HFF-Myc (cell line): Measurements from ENCODE around the gene PHKG1.
"Not testable (repeated sequence)": the region's sequence is repeated elsewhere in the genome, so short reads cannot be mapped to it uniquely, and the experiment has no call there.

ENCODE experiments used
- DNase-seq: peaks from one replicate; pipeline ENCODE4 v3.0.0-alpha.2; 2011; ENCODE audit warnings: low read depth; ENCODE audit errors: extremely low read depth
- H3K4me3 ChIP-seq: replicated peaks from 2 replicates; pipeline ENCODE4 v1.5.1; 2011; ENCODE audit warnings: low read depth, mild to moderate bottlenecking, control low read depth, low read length
- TF ChIP-seq, protein P1 (sequence below): IDR thresholded peaks from 2 replicates; pipeline ENCODE4 v1.5.1; 2012; ENCODE audit warnings: mild to moderate bottlenecking, low read depth, low read length, control low read depth; ENCODE audit errors: missing control alignments

PHKG1 gene

DNA sequence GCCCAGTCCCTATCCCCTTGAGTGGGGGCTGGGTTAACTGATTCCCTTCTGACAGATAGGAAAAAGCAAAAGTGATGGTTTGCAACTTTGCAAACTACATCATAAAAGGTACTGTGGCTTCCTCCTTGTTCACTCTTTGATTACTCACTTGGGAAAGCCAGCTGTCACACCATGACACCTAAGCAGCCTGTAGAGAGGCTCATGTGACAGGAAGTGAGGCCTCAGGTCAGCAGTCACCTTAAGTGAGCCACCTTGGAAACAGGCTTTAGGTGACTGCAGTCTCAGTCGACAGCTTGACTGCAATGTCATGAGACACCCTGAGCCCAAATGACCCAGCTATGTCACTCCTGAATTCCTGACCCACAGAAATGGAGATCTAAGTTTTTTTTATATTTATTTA lies 17.9 kb upstream of the PHKG1 start:
- TF ChIP-seq, protein P1, sequence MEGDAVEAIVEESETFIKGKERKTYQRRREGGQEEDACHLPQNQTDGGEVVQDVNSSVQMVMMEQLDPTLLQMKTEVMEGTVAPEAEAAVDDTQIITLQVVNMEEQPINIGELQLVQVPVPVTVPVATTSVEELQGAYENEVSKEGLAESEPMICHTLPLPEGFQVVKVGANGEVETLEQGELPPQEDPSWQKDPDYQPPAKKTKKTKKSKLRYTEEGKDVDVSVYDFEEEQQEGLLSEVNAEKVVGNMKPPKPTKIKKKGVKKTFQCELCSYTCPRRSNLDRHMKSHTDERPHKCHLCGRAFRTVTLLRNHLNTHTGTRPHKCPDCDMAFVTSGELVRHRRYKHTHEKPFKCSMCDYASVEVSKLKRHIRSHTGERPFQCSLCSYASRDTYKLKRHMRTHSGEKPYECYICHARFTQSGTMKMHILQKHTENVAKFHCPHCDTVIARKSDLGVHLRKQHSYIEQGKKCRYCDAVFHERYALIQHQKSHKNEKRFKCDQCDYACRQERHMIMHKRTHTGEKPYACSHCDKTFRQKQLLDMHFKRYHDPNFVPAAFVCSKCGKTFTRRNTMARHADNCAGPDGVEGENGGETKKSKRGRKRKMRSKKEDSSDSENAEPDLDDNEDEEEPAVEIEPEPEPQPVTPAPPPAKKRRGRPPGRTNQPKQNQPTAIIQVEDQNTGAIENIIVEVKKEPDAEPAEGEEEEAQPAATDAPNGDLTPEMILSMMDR = no peak
- DNase-seq = no peak
- no peak overlapping the region for H3K4me3 ChIP-seq

DNA sequence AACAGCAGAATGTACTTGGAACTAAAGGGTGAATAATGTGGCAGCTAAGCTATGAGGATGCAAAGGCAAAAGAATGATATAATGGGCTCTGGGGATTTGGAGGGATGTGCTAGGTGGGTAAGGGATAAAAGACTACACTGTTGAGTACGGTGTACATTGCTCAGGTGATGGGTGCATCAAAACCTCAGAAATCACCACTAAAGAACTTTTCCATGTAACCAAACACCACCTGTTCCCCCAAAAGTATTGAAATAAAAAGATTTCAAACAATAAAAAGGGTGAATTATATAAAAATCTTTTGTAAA lies 15.2 kb upstream of the PHKG1 start:
- no peak for DNase-seq
- H3K4me3 ChIP-seq = no peak overlapping the region
- TF ChIP-seq, protein P1 = no peak

DNA sequence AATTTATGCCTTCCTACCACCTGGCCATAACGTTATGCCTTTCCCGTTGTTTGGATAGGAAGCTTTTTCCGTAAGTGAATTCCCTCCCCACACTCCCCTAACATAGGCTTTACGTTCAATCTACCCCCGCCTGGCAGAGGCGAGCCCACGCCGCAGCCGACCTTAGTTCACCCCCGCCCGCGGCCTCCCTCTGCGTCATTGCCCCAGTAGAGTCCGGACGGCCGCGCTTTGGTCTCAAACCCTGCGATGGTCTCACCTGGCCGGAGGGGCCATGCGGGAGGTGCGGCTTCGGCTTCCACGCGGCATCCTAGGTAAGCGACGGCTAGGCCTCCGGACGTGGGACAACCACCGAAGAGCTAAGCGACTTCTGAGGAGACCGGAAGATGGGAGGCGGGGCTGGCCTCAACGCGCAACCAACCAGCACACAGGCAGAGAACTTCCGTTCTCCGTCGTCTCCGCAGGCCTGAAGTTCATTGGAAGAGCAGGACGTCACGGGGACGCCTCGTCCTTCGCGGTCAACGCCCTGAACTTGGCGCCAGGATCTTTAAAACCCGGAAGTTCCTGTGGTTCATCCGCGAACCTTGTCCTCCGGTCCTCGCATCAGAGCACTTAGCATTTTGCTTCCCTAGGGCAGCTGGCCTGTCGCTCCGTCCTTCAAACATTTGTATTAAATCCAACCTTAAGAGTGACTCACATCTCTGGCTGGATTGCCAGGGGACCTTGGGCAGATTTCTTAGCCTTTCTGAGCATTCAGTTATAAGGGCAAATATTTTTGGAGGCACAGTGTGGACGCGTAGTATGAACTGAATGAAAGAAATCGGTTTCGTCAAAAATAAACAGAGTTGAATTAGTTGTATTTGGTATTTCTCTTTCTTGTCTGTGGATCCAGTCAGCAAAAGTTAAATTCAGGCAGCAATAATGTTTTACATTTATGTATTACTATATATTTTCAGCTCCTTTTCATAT lies 13.6 kb upstream of the PHKG1 start, which contains the start of gene CHCHD2:
TSS of gene CHCHD2 (minus strand) at position 369 of the 966 bp plus-strand sequence. CDS start at position 306, 63 bp downstream.
- peak; percentile 97 for DNase-seq

DNA sequence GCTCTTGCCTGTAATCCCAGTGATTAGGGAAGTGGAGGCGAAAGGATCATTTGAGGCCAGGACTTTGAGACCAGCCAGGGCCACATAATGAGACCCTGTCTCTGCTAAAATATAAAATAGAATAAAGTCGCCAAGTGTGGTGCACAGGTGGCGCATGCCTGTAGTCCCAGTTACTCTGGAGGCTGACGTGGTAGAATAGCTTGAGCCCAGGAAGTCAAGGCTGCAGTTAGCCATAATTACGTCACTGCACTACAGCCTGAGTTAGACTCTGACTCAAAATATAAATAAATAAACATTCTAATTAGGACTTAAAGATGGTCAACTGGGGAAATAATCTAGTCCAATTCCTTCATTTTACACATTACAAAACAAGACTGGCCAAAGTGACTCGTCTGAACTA lies 12.8 kb upstream of the PHKG1 start:
- TF ChIP-seq, protein P1 = no peak
- H3K4me3 ChIP-seq = peak overlapping the region; percentile 87
- DNase-seq = peak; percentile 37

More for the DNA sequence above, 13.6 kb upstream of the PHKG1 start, which contains the start of gene CHCHD2:
- TF ChIP-seq, protein P1 = no peak
- peak within 1 kb of the TSS; percentile 87 for H3K4me3 ChIP-seq

DNA sequence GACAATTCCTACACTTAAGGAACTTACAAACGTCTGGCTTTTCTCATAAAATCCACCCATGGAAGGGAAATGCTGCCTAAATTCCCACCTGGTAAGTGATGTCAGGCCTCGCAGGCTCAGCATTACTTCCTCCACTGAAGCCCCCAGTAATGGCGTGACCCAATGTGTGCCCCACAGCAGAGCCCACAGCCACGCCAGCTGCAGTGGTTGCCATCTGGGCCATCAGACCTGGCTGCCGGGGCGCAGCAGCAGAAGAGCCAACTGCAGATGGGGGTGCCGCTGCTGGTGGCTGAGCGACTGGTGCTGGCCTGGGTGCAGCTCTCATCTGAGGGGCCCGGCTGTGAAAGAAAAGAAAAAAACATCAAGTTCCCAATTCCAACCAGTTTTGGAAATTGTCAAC lies 11.4 kb upstream of the PHKG1 start:
- H3K4me3 ChIP-seq, DNase-seq: not testable (repeated sequence)

DNA sequence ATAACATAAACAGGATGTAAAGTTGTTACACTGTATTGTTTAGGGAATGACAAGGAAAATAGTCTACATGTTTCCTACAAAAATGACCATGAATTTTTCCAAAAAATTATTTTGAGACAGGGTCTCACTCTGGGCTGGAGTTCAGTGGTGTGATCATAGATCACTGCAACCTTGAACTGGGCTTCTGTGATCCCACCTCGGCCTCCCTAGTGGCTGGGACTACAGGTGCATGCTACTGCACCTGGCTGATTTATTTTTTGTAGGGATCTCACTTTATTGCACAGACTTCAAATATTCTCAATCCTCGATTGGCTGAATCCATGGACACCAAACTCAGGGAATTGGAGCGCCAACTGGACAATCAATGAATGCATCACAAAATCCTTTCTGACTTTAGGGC lies 6.9 kb upstream of the PHKG1 start:
- TF ChIP-seq, protein P1 = no peak
- no peak for DNase-seq
- H3K4me3 ChIP-seq = no peak overlapping the region

DNA sequence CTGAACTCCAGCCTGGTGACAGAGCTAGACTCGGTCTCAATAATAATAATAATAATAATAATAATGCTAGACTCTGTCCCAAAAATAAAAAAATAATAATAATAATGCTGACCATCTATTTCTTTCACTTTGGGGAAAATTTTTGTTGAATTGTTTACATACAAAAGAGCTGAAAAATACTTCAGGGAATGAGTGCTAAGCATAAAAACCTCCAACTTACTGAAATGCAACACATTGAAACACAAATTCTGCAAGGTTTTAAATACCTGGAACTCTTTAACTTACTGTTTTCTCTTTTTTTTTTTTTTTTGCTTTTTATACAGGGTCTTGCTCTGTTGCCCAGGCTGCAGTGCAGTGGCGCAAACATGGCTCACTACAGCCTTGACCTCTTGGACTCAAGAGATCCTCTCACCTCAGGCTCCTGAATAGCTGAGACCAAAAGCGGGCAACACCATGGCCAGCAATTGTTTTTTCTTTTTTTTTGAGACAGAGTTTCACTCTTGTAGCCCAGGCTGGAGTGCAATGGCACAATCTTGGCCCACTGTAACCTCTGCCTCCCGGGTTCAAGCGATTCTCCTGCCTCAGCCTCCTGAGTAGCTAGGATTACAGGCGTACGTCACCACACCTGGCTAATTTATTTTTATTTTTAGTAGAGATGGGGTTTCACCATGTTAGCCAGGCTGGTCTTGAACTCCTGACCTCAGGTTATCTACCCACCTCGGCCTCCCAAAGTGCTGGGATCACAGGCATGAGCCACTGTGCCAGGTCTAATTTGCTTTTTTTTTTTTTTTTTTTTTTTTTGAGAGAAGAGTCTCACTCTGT lies 5.6 kb upstream of the PHKG1 start:
- DNase-seq, H3K4me3 ChIP-seq: not testable (repeated sequence)
